KMS-11 (cell line): ENCODE data around the gene HLF.

Experiments used
- H2AFZ ChIP-seq: fragments of 200-600 bp; sonication (generic); 2 replicates; pipeline ENCODE4 v1.6.1; 2016; ENCODE audit warnings: antibody characterized with exemption, mixed run types, low read depth
- H3K27ac ChIP-seq: fragments of 200-600 bp; sonication (generic); 2 replicates; pipeline ENCODE4 v1.6.1; 2016; ENCODE audit warnings: mild to moderate bottlenecking, mixed run types
- H3K27me3 ChIP-seq: fragments of 200-600 bp; sonication (generic); 2 replicates; pipeline ENCODE4 v1.6.1; 2017; ENCODE audit warnings: mild to moderate bottlenecking, low read depth, mixed run types, moderate library complexity; ENCODE audit not compliant: insufficient read depth
- H3K36me3 ChIP-seq: fragments of 200-600 bp; sonication (generic); 2 replicates; pipeline ENCODE4 v1.6.1; 2017; ENCODE audit warnings: mild to moderate bottlenecking, mixed run types; ENCODE audit not compliant: insufficient read depth
- H3K4me1 ChIP-seq: fragments of 200-600 bp; sonication (generic); 2 replicates; pipeline ENCODE4 v1.6.1; 2016; ENCODE audit warnings: mild to moderate bottlenecking, low read depth, mixed run types; ENCODE audit not compliant: poor library complexity, severe bottlenecking
- H3K4me2 ChIP-seq: fragments of 200-600 bp; sonication (generic); 2 replicates; pipeline ENCODE4 v1.7.0; 2016; ENCODE audit warnings: mild to moderate bottlenecking, mixed run types
- H3K4me3 ChIP-seq: fragments of 200-600 bp; sonication (generic); IDR thresholded peaks from 2 replicates; pipeline ENCODE4 v1.6.1; 2017; ENCODE audit warnings: low read depth, low read length, mixed read lengths; ENCODE audit not compliant: insufficient read depth
- H3K79me2 ChIP-seq: fragments of 200-600 bp; sonication (generic); 2 replicates; pipeline ENCODE4 v1.6.1; 2016; ENCODE audit warnings: low read depth, mixed run types; ENCODE audit not compliant: insufficient read depth
- H3K9ac ChIP-seq: fragments of 200-600 bp; sonication (generic); 2 replicates; pipeline ENCODE4 v1.6.1; 2016; ENCODE audit warnings: mild to moderate bottlenecking, mixed run types
- H4K20me1 ChIP-seq: fragments of 200-600 bp; sonication (generic); 2 replicates; pipeline ENCODE4 v1.6.1; 2016; ENCODE audit warnings: mild to moderate bottlenecking, mixed run types; ENCODE audit not compliant: insufficient read depth
- CTCF ChIP-seq: fragments of 200-600 bp; sonication (generic); conservative IDR thresholded peaks from 2 replicates; pipeline ENCODE4 v1.6.1; 2017; ENCODE audit warnings: low read depth, mild to moderate bottlenecking, antibody characterized with exemption, low read length, moderate library complexity, mixed read lengths

HLF gene

GRCh38 chr17:55272711-55273578 lies 8.2 kb downstream of the HLF start:
- no peaks in the 10 kb centered on the region for H3K4me1 ChIP-seq
- no peaks in the 10 kb centered on the region for H3K27me3 ChIP-seq
- no peak for TF ChIP-seq CTCF
- H3K4me3 ChIP-seq, result no peak overlapping the region
- no peak overlapping the region for H2AFZ ChIP-seq
- no peaks in the 10 kb centered on the region for H4K20me1 ChIP-seq
- H3K79me2 ChIP-seq, result no peaks in the 10 kb centered on the region
- H3K4me2 ChIP-seq, result no peak overlapping the region
- H3K27ac ChIP-seq, result no peak overlapping the region
- no peak overlapping the region for H3K9ac ChIP-seq
- no peaks in the 10 kb centered on the region for H3K36me3 ChIP-seq

- H4K20me1 ChIP-seq, result no peaks in the 10 kb centered on the region
- H3K27me3 ChIP-seq, result no peaks in the 10 kb centered on the region
- no peak overlapping the region for H3K4me3 ChIP-seq
- H3K36me3 ChIP-seq, result no peaks in the 10 kb centered on the region
- TF ChIP-seq CTCF, result no peak
- no peaks in the 10 kb centered on the region for H3K4me1 ChIP-seq
- H3K9ac ChIP-seq, result no peak overlapping the region
- H3K79me2 ChIP-seq, result no peaks in the 10 kb centered on the region
- H3K4me2 ChIP-seq, result no peak overlapping the region
- H2AFZ ChIP-seq, result no peak overlapping the region
- no peak overlapping the region for H3K27ac ChIP-seq
These were observed 9.0 kb downstream of the HLF start for GRCh38 chr17:55273579-55274354.

- H3K9ac ChIP-seq, result no peak overlapping the region
- no peaks in the 10 kb centered on the region for H3K4me1 ChIP-seq
- TF ChIP-seq CTCF, result no peak
- no peak overlapping the region for H2AFZ ChIP-seq
- H3K4me2 ChIP-seq, result no peak overlapping the region
- H4K20me1 ChIP-seq, result no peaks in the 10 kb centered on the region
- H3K27me3 ChIP-seq, result no peaks in the 10 kb centered on the region
- H3K79me2 ChIP-seq, result no peaks in the 10 kb centered on the region
- no peak overlapping the region for H3K27ac ChIP-seq
- H3K36me3 ChIP-seq, result no peaks in the 10 kb centered on the region
- H3K4me3 ChIP-seq, result no peak overlapping the region
These were observed 9.8 kb downstream of the HLF start for GRCh38 chr17:55274355-55275255.
